ENCODE measurements around the gene CADM1. TPM values are rescaled to one million over a fixed set of nuclear protein-coding genes. Genes with fewer than 3 reads are reported as not detected.

Gene CADM1
- total and polyA plus RNA-seq, 2 donors (not counting 3 experiments of a cell fraction or from before 2014, with no cell fraction given): 0.52 to 2.6 TPM

DNA sequence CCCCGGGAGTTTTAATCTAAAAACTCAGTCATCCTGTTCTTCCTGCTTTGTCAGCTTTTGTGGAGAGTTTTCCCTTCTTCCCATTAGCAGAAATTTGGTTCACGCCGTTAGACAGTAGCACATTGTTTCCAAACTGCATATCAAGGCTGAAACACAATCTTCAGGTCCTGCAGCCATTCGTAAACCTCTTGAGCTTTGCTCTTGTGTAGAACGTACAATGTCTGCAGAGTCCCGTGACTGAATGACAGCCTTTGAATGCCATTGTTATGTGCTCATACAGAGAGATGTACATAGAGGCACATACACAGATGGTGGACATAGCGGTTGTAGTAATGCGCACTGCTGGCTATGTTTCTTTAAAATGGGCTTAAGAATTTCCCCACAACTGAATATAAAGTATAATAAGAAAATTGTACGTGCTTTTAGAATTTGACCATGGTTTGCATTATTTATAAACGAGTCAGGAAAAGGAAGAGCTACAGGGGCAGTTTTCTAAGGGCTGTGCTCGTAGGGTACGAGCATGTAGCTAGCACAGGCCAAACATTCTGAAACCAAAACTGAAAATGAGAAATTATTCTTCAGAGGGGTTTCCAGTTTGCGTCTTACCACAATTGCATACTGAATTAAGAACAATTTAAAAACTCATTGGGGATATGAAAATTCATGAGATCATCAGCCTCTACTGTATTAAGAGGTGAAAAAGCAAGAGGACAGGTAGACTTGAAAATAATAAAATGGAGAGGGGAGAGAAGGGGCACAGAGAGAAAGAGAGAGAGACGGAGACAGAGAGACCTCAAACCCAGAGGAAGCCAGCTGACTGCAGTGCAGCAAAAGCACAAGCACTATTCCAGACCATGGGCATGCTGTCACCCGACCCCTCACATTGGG lies 310.1 kb downstream of the CADM1 start:
- BruUV-seq (replicated peaks): no TSS peak
- H3K4me3 ChIP-seq (replicated peaks in 1 of 3; ENCODE audit: insufficient read depth in 1 of 3, low read depth in 1 of 3, low read length in 3 of 3): no peak overlapping the region
- dilution Hi-C loops (cut with MboI; ENCODE audit: extremely low pct_ligation_motif_present, low sequenced_read_pairs): no loop called here
- intact Hi-C loops (cut with micrococcal nuclease): no loop called here
- no peak for DNase-seq (ENCODE audit: low read depth, low spot score)
- H3K4me1 ChIP-seq (ENCODE audit: control insufficient read depth, extremely low read depth, insufficient read depth, low read length): no peaks in the 10 kb centered on the region
- H4K20me1 ChIP-seq (replicated peaks; ENCODE audit: control insufficient read depth, extremely low read depth, insufficient read depth, low read length): no peaks in the 10 kb centered on the region
- FAIRE-seq: no peak
- ChIA-PET POLR2A (no interaction called here), CTCF (no interaction called here)
- H3K9me1 ChIP-seq (replicated peaks; ENCODE audit: control insufficient read depth, extremely low read depth, insufficient read depth, low read length): no peaks in the 10 kb centered on the region
- H3K36me3 ChIP-seq (ENCODE audit: control insufficient read depth in 2 of 2, extremely low read depth in 1 of 2, insufficient read depth in 2 of 2, low read length in 2 of 2): no peaks in the 10 kb centered on the region
- H3K27me3 ChIP-seq (ENCODE audit: control insufficient read depth in 2 of 2, insufficient read depth in 2 of 2, low read length in 2 of 2): no peaks in the 10 kb centered on the region
- H3K4me2 ChIP-seq (ENCODE audit: insufficient read depth, low read length): no peak overlapping the region
- H3K9ac ChIP-seq (replicated peaks; ENCODE audit: extremely low read depth, insufficient read depth, low read length): no peak overlapping the region
- no peak overlapping the region for H2AFZ ChIP-seq (ENCODE audit: low read depth, low read length)
- no peaks in the 10 kb centered on the region for H3K9me3 ChIP-seq (replicated peaks; ENCODE audit: control insufficient read depth, insufficient read depth, low read length)
- no peak for TF ChIP-seq EZH2 (IDR thresholded peaks at IDR 0.05; ENCODE audit: borderline replicate concordance, low read depth, low read length, severe bottlenecking)
- no peak for TF ChIP-seq MYC (IDR thresholded peaks at IDR 0.05; ENCODE audit: low read depth, low read length)
- H3K27ac ChIP-seq (ENCODE audit: insufficient read depth, low read depth, low read length): no peak overlapping the region
- no peaks in the 10 kb centered on the region for H3K79me2 ChIP-seq (ENCODE audit: control insufficient read depth, insufficient read depth, low read length)

DNA sequence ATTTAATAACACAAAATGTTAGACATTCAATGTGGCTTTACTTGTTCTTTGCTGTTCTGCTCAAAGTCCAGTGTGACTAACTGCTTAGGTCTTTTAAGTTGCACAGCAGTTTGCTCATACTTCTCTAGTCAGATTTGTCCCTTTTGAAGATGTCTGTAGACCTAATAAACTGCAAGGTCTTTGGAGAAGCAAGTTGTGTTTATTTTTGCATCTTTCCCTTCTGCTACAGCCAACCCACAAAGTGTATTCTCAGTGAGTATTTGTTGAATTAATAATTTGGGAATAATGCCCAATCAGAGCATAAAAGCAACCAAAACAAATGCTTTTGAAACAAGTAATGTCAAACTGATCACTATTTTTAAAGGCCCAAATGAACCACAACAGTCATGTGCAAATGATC lies 312.5 kb downstream of the CADM1 start:
- Histone ChIP-seq H3K27ac (ENCODE audit: insufficient read depth, low read depth, low read length) (no peak overlapping the region), H4K20me1 (replicated peaks; ENCODE audit: control insufficient read depth, extremely low read depth, insufficient read depth, low read length) (no peaks in the 10 kb centered on the region), H3K36me3 (ENCODE audit: control insufficient read depth in 2 of 2, extremely low read depth in 1 of 2, insufficient read depth in 2 of 2, low read length in 2 of 2) (no peaks in the 10 kb centered on the region), H3K9me1 (replicated peaks; ENCODE audit: control insufficient read depth, extremely low read depth, insufficient read depth, low read length) (no peaks in the 10 kb centered on the region), H3K4me3 (replicated peaks in 1 of 3; ENCODE audit: insufficient read depth in 1 of 3, low read depth in 1 of 3, low read length in 3 of 3) (no peak overlapping the region), H3K4me1 (ENCODE audit: control insufficient read depth, extremely low read depth, insufficient read depth, low read length) (no peaks in the 10 kb centered on the region), H3K79me2 (ENCODE audit: control insufficient read depth, insufficient read depth, low read length) (no peaks in the 10 kb centered on the region), H3K9ac (replicated peaks; ENCODE audit: extremely low read depth, insufficient read depth, low read length) (no peak overlapping the region), H3K9me3 (replicated peaks; ENCODE audit: control insufficient read depth, insufficient read depth, low read length) (no peaks in the 10 kb centered on the region), H3K4me2 (ENCODE audit: insufficient read depth, low read length) (no peak overlapping the region), H2AFZ (ENCODE audit: low read depth, low read length) (no peak overlapping the region), H3K27me3 (ENCODE audit: control insufficient read depth in 2 of 2, insufficient read depth in 2 of 2, low read length in 2 of 2) (no peaks in the 10 kb centered on the region)
- dilution Hi-C loops (cut with MboI; ENCODE audit: extremely low pct_ligation_motif_present, low sequenced_read_pairs) (no loop called here), intact Hi-C loops (cut with micrococcal nuclease) (no loop called here)
- POLR2A ChIA-PET: no interaction called here
- TF ChIP-seq MAX (IDR thresholded peaks at IDR 0.05; ENCODE audit: insufficient read depth, insufficient read length) (no peak), FOS (IDR thresholded peaks at IDR 0.05; ENCODE audit: borderline replicate concordance, insufficient read depth, low read length) (no peak), EZH2 (IDR thresholded peaks at IDR 0.05; ENCODE audit: borderline replicate concordance, low read depth, low read length, severe bottlenecking) (no peak), GATA2 (IDR thresholded peaks at IDR 0.05; ENCODE audit: insufficient read depth, insufficient read length, low read depth, low read length) (no peak), CTCF (IDR thresholded peaks at IDR 0.05; ENCODE audit: extremely low read depth in 1 of 2, insufficient read depth in 1 of 2, low read depth in 1 of 2, low read length in 2 of 2) (no peak), POLR2AphosphoS5 (IDR thresholded peaks at IDR 0.05; ENCODE audit: insufficient read depth, low read depth, low read length) (no peak), POLR2A (IDR thresholded peaks at IDR 0.05; ENCODE audit: low read depth, low read length) (no peak), JUN (IDR thresholded peaks at IDR 0.05; ENCODE audit: borderline replicate concordance, insufficient read depth, insufficient read length, low read depth) (no peak), MYC (IDR thresholded peaks at IDR 0.05; ENCODE audit: low read depth, low read length) (no peak)
- CTCF ChIA-PET: no interaction called here
- no TSS peak for BruUV-seq (replicated peaks)
- FAIRE-seq (no peak), DNase-seq (ENCODE audit: low read depth, low spot score) (no peak)
